Body of pancreas (tissue), 4 donors: ENCODE results near the gene ALDH9A1.

Experiments used
- CTCF ChIP-seq, 7 experiments: fragments of 450-650 bp in 4 of 7; fragments of 200-600 bp in 3 of 7; sonication (generic) in 3 of 7; IDR thresholded peaks; one replicate each; pipeline ENCODE4 v1.5.1; 2016 to 2019; ENCODE audit warnings: antibody characterized with exemption in 7 of 7
- POLR2A ChIP-seq, 3 donors: fragments of 450-650 bp; IDR thresholded peaks; one replicate each; pipeline ENCODE4 v1.6.1; 2016; ENCODE audit warnings: antibody characterized with exemption in 3 of 3, mild to moderate bottlenecking in 2 of 3

- TF ChIP-seq CTCF (IDR thresholded peaks at IDR 0.05) (no peak), POLR2A (IDR thresholded peaks at IDR 0.05) (no peak)
Observed at GRCh38 chr1:165668184-165668583, 30.2 kb downstream of the ALDH9A1 start.
